Left renal cortex interstitium (tissue), 4 donors: ENCODE results near the gene REG4. TPM values are rescaled to one million over a fixed set of nuclear protein-coding genes. Genes with fewer than 3 reads are reported as not detected.
"Not testable (repeated sequence)": the region's sequence is repeated elsewhere in the genome, so short reads cannot be mapped to it uniquely, and the experiment has no call there.

Experiments
- DNase-seq, 4 donors: peaks; one replicate each; pipeline ENCODE4 v3.0.0-alpha.2; 2013; ENCODE audit warnings: low read depth in 4 of 4, low spot score in 2 of 4, missing footprints in 1 of 4
- polyA plus RNA-seq, 4 donors: library from polyadenylated mRNA; unstranded; fragments of 120-200 nt; gene quantifications; one replicate each; pipeline ENCODE4 v1.2.1, GENCODE V29; 2013; ENCODE audit not compliant: insufficient read length in 4 of 4

The REG4 gene
- polyA plus RNA-seq, 4 donors, result 0.71 to 0.84 (median 0.71) TPM

GRCh38 chr1:119808972-119809550 lies 2.2 kb downstream of the REG4 start:
- peak in 2 of 4 donors; percentile 53 to 70 for DNase-seq

GRCh38 chr1:119808491-119808890 lies 2.8 kb downstream of the REG4 start:
- no peak for DNase-seq

- DNase-seq, result no peak
These were observed 4.8 kb downstream of the REG4 start for GRCh38 chr1:119806489-119806888.

- no peak for DNase-seq
These were observed 5.5 kb downstream of the REG4 start for GRCh38 chr1:119805746-119806145.

GRCh38 chr1:119805247-119805646 lies 6.0 kb downstream of the REG4 start:
- no peak for DNase-seq

- no peak for DNase-seq
These were observed 11.6 kb downstream of the REG4 start for GRCh38 chr1:119799599-119800177.

GRCh38 chr1:119799003-119799402 lies 12.3 kb downstream of the REG4 start:
- DNase-seq, result no peak

- DNase-seq, result no peak
These were observed 13.7 kb downstream of the REG4 start for GRCh38 chr1:119797606-119798005.

GRCh38 chr1:119797162-119797561 lies 14.1 kb downstream of the REG4 start:
- DNase-seq, result no peak

- DNase-seq, result no peak
These were observed 15.7 kb downstream of the REG4 start for GRCh38 chr1:119795261-119796200.

- DNase-seq, result no peak
These were observed 16.4 kb downstream of the REG4 start for GRCh38 chr1:119794876-119795240.

- DNase-seq, result no peak
These were observed 16.9 kb downstream of the REG4 start for GRCh38 chr1:119794230-119794875.

- DNase-seq, result no peak
These were observed 19.9 kb downstream of the REG4 start for GRCh38 chr1:119791377-119791776.

GRCh38 chr1:119790451-119791198 lies 20.6 kb downstream of the REG4 start:
- no peak for DNase-seq

GRCh38 chr1:119787776-119788175 lies 23.5 kb downstream of the REG4 start:
- DNase-seq, result no peak

GRCh38 chr1:119786473-119787050 lies 24.7 kb downstream of the REG4 start:
- DNase-seq, result not testable (repeated sequence)

GRCh38 chr1:119786046-119786445 lies 25.2 kb downstream of the REG4 start:
- DNase-seq, result not testable (repeated sequence)

GRCh38 chr1:119784191-119784781 lies 27.0 kb downstream of the REG4 start:
- no peak for DNase-seq

- DNase-seq, result no peak
These were observed 27.7 kb downstream of the REG4 start for GRCh38 chr1:119783354-119784185.
